ENCODE data around the gene ZFAND2A. TPM values are rescaled to one million over a fixed set of nuclear protein-coding genes. Genes with fewer than 3 reads are reported as not detected.

Gene ZFAND2A
- total and polyA plus RNA-seq, 2 of the 8 experiments (the other 6 are each of a cell fraction or from before 2014, with no cell fraction given), result 16.6 to 20.3 TPM

GRCh38 chr7:1124164-1124563 lies 35.8 kb downstream of the ZFAND2A start (continued):
- no peak for TF ChIP-seq ZNF274 (IDR thresholded peaks at IDR 0.05; ENCODE audit: borderline replicate concordance, extremely low read depth, low read length)
